ENCODE data around the gene DPP6.

Gene DPP6

GRCh38 chr7:154877031-154877430 is 824.8 kb downstream of the DPP6 start:
- FAIRE-seq, result no peak
- DNase-seq (ENCODE audit: extremely low spot score, insufficient read length, low read depth), result no peak

GRCh38 chr7:154879629-154880028 is 827.4 kb downstream of the DPP6 start:
- no peak for FAIRE-seq
- no peak for DNase-seq (ENCODE audit: extremely low spot score, insufficient read length, low read depth)

GRCh38 chr7:154880513-154880912 is 828.3 kb downstream of the DPP6 start:
- no peak for DNase-seq (ENCODE audit: extremely low spot score, insufficient read length, low read depth)
- FAIRE-seq, result no peak

DNA sequence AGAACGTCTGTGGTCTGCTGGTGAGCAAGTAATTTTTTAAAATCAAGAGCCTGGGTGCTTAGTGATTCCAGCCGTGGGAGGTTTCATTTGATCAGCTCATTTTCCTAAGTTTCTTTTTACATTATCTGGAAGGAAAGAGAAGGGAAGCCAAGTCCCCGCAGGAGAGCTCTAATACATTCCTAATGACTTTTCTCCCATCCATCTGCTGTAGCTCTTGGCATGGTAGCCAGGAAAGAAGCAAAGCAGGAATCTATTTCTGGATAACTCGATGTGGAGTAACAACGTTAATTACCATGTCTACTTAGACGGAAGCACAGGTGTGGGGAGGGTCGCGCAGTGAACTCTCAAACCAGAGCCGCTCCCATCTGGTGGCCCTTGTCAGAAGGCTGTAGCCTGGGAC is 828.8 kb downstream of the DPP6 start:
- DNase-seq (ENCODE audit: extremely low spot score, insufficient read length, low read depth) (no peak), FAIRE-seq (no peak)

GRCh38 chr7:154881526-154881925 is 829.3 kb downstream of the DPP6 start:
- FAIRE-seq (no peak), DNase-seq (ENCODE audit: extremely low spot score, insufficient read length, low read depth) (no peak)

DNA sequence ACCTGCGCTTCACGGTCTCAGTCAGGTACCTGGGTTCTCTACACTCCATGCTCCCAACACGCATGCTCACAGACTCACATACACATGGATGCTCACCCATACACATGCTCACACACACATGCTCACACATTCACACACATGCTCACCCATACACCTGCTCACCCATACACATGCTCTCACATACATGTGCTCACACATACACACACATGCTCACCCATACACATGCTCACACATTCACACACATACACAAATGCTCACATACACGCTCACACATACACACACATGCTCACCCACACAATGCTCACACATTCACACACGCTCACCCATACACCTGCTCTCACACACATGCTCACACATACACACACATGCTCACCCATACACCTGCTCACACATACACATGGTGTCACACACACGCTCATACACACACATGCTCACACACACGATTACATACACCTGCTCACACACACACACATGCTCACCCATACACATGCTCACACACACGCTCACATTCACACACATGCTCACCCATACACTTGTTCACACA is 830.8 kb downstream of the DPP6 start:
- FAIRE-seq, result no peak

DNA sequence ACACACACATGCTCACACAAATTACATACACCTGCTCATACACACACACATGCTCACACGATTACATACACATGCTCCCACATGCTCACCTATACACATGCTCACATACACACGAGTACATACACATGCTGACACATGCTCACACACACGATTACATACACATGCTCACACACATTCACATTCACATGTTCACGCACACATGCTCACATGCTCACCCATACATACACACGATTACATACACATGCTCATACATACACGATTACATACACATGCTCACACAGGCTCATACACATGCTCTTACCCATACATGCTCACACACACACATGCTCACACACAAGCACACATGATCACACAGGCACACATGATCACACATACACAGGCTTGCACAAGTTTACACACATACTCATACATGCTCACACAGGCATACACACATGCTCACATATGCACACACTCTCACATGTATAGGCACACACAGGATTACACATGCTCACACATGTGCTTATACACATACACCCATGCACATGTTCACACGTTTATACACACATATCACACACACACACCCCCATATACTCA is 832.2 kb downstream of the DPP6 start:
- no peak for DNase-seq (ENCODE audit: extremely low spot score, insufficient read length, low read depth)
- FAIRE-seq, result no peak

More for the DNA sequence above, 830.8 kb downstream of the DPP6 start:
- no peak for DNase-seq (ENCODE audit: extremely low spot score, insufficient read length, low read depth)

DNA sequence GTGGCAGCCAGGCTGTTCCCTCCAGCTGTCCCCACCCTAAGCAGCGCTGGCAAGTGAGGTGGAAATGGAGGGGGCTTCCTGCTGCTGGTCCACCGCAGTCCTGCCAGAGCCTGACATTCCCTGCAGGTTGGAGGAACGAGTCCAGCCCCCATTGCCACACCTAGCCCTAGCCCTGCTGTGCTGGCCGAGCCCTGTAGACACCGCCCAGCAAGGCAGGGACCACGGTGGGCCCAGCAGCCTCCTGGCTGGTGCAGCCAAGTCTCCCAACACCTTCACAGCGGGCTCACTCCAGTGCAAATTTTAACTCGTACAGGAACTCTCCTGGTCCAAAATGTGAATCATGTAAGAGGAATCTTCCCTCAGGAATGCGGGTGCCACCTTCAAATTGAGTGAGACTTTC is 834.4 kb downstream of the DPP6 start:
- DNase-seq (ENCODE audit: extremely low spot score, insufficient read length, low read depth), result no peak
- no peak for FAIRE-seq

DNA sequence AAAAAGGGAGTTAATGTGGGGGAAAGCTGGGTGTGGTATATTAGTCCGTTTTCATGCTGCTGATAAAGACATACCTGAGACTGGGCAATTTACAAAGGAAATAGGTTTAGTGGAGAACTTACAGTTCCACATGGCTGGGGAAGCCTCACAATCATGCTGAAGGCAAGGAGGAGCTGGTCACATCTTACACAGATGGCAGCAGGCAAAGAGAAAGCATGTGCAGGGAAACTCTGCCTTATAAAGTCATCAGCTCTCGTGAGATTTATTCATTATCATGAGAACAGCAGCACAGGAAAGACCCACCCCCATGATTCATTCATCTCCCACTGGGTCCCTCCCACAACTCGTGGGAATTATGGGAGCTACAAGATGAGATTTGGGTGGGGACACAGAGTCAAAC is 836.5 kb downstream of the DPP6 start:
- no peak for FAIRE-seq
- DNase-seq (ENCODE audit: extremely low spot score, insufficient read length, low read depth), result no peak

- FAIRE-seq, result no peak
- DNase-seq (ENCODE audit: extremely low spot score, insufficient read length, low read depth), result no peak
Measured at GRCh38 chr7:154892459-154892858, 840.3 kb downstream of the DPP6 start.

DNA sequence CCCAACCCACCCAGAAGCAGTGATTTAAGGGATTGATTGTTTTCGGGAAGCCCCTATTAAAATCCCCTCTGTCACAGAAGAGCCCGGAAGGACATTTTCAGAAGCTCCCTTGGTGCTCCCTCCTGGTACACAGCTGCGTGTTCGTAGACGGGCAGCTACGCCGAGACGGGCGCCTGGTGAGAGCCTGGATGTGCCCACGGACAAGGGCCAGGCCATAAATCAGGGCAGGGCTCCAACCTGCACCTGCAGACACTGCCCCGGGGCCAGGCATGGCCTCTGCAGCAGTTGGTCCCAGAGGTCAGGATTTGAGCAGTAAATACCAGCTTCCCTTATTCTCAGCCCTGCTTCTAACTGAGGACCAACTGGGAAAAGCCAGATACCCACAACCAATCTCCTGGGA is 843.9 kb downstream of the DPP6 start:
- no peak for DNase-seq (ENCODE audit: extremely low spot score, insufficient read length, low read depth)
- no peak for FAIRE-seq

DNA sequence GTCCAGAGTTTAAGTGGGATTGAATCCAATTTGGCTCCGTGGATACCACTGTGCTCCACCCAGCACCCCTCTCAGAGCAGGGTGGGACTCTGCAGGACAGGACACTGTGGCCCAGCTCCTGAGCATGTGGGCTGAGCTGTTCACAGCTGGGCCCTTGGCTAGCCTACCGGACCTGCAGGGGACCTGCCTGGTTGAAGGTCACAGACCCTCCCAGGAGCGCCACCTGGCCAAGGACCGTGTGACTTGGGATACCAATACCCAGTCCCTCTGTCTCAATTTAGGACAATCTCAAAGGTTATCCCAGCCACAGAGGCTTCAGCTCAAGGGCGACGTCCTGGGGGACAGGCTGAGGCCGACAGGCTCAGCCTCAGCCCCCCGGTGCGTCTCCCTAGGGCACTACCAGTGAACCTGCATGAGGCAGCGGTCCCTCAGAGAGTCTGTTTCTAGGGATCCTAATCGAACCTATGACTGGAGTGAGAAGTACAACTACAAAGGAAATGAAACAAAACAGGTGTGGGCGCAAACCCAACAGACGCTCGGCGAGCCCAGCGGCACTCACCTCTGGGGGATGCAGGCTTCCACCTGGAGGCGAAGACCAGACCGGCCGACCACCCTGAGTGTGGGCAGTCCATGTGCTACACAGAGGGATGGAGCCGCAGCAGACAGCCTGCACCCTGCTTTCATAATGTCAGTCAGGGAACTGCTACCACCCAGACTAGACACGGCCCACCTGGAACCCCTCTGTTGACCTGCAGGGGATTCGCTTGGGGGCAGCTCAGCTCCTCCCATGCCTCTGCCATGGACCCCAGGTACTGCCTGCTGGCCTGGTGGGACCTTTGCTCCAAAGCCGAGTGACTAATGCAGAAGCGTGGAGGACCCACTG is 847.0 kb downstream of the DPP6 start:
- FAIRE-seq (no peak), DNase-seq (ENCODE audit: extremely low spot score, insufficient read length, low read depth) (no peak)

GRCh38 chr7:154899862-154900261 is 847.7 kb downstream of the DPP6 start:
- DNase-seq (ENCODE audit: extremely low spot score, insufficient read length, low read depth) (no peak), FAIRE-seq (no peak)

DNA sequence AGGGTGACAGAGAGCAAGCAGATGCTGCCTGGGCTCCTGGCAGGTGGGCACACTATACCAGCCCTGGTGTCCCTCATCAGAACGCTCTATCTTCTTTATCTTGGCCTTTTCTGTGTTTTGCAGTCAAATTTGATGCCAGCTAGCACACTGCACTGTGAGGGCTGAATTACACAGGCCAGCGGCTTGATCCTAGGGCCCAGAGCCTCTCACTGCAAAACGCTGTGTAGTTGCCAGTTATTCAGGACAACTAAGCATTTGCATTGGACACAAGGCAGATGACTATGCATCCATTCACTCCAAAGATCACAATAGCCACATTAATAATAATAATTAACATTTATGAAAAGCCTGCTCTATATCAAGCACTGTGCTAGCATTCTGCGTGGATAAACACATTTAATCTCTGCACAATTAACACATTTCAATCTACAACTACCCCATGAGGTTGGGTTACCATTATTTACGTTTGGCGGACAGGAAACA is 850.4 kb downstream of the DPP6 start:
- DNase-seq (ENCODE audit: extremely low spot score, insufficient read length, low read depth), result no peak
- no peak for FAIRE-seq

- FAIRE-seq (no peak), DNase-seq (ENCODE audit: extremely low spot score, insufficient read length, low read depth) (no peak)
Measured at GRCh38 chr7:154903083-154903731, 851.0 kb downstream of the DPP6 start.

DNA sequence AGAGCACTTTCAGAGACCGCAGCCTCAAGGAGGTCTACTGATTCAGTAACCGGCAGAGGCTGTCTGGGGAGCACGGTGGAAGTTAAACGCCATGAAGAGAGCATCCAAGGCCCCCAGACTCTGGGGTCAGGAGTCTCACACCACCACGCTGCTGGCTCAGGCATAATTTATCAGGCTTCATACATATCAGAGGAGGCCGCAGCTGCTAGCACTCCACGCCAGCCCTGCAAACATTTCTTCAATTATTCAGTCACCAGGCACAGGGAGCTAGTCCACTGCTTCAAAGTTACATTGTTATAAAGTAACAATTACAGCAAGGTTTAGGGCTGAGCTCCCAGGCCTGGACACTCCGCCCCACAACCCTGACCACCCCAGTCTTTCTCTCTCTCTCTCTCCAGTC is 852.9 kb downstream of the DPP6 start:
- DNase-seq (ENCODE audit: extremely low spot score, insufficient read length, low read depth), result no peak
- no peak for FAIRE-seq

GRCh38 chr7:154905615-154906014 is 853.4 kb downstream of the DPP6 start:
- FAIRE-seq, result no peak
- no peak for DNase-seq (ENCODE audit: extremely low spot score, insufficient read length, low read depth)

DNA sequence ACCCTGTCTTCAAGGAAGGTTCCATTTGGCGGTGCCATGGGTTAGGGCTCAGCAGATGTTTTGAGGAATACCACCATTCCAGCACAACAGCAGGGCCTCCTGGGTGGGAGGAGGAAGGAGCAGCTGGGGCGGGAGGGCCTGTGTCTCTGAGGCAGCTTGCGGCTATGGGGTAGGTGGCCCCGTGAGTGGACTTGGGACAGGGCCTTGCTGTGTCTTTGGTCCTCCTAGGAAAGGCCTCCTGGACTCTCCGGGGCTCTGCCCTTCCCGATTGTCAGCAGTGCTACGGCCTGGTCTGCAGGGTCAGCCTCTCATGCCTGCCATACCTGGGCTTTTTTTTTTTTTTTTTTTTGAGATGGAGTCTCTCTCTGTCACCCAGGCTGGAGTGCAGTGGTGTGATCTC is 854.0 kb downstream of the DPP6 start:
- DNase-seq (ENCODE audit: extremely low spot score, insufficient read length, low read depth), result no peak
- no peak for FAIRE-seq

DNA sequence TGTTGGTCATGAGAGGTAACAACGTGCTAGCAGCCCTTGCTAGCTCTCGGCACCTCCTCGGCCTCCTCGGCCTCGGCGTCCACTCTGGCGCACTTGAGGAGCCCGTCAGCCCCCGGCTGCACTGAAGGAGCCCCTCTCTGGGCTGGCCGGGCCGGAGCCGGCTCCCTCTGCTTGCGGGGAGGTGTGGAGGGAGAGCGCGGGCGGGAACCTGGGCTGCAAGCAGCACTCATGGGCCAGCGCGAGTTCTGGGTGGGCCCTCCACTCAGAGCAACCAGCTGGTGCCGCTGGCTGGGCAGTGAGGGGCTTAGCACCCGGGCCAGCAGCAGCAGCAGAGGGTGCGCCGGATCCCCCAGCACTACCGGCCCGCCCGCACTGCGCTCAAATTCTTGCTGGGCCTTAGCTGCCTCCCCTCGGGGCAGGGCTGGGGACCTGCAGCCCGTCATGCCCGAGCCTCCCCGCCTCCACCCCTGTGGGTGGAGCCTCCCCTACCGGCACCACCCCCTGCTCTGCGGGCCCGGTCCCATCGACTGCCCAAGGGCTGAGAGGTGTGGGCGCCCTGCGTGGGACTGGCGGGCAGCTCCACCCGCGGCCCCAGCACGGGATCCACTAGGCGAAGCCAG is 854.6 kb downstream of the DPP6 start:
- no peak for DNase-seq (ENCODE audit: extremely low spot score, insufficient read length, low read depth)
- FAIRE-seq, result no peak
